Measurements from ENCODE around the gene HPCAL1. TPM values are rescaled to one million over a fixed set of nuclear protein-coding genes. Genes with fewer than 3 reads are reported as not detected.

HPCAL1 gene
- total and polyA plus RNA-seq, 12 donors: 17.4 to 118 (median 61.3) TPM

DNA sequence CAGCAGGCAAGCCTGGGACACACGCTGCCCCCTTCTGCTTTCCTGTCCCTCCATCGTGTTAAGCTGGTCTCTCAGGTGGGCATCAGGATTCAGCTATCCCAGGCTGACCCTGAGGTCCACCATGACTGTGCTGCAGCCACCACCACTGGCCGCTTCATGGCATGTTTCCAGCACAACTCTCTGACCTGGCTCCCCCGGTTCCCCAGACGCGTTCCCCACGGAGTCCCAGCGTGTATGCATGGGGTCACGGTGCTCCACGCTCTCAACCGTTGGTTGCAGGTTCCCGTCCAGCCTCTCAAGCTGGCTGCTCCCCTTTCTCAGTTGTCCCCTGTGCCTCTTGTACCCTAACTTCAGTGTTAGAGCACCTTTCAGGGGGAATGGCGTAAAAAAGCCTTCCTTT, 20.3 kb downstream of the HPCAL1 start:
- Histone ChIP-seq H3K36me3 (replicated peaks in 1 of 2) (no peaks in the 10 kb centered on the region), H3K4me3 (no peak overlapping the region), H3K27ac (no peak overlapping the region), H3K27me3 (no peaks in the 10 kb centered on the region), H3K4me1 (replicated peaks in 1 of 2) (peaks cover 5 to 17% of the 10 kb centered on the region in 2 donors), H3K9me3 (replicated peaks in 1 of 3) (no peaks in the 10 kb centered on the region)
- no peak for TF ChIP-seq POLR2A (IDR thresholded peaks at IDR 0.05)
- TF ChIP-seq, protein P1, sequence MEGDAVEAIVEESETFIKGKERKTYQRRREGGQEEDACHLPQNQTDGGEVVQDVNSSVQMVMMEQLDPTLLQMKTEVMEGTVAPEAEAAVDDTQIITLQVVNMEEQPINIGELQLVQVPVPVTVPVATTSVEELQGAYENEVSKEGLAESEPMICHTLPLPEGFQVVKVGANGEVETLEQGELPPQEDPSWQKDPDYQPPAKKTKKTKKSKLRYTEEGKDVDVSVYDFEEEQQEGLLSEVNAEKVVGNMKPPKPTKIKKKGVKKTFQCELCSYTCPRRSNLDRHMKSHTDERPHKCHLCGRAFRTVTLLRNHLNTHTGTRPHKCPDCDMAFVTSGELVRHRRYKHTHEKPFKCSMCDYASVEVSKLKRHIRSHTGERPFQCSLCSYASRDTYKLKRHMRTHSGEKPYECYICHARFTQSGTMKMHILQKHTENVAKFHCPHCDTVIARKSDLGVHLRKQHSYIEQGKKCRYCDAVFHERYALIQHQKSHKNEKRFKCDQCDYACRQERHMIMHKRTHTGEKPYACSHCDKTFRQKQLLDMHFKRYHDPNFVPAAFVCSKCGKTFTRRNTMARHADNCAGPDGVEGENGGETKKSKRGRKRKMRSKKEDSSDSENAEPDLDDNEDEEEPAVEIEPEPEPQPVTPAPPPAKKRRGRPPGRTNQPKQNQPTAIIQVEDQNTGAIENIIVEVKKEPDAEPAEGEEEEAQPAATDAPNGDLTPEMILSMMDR (IDR thresholded peaks at IDR 0.05): no peak
- WGBS, 4 donors: 89 to 98% (median 98%) methylated on average over 11 to 13 of the region's 13 CpGs
- DNase-seq: no peak
- intact Hi-C loops (cut with DNase I): no loop called here

DNA sequence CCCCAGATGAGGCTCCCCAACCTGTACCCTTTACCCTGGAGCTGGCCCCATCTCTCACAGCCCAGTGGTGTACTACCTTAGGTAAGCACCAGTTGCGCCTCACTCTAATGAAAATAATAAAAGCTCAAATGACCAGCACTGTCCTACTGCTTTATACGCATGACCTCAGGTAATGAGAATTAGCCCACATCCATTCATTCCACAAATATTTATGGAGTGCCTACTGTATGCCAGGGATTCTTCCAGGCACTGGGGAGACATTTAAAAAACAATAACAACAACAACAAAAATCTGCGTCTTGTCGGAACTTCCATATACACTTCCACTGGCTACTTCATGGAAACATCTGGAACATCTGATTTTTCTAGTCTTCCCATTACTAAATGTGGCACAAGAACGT, 20.8 kb downstream of the HPCAL1 start:
- TF ChIP-seq, protein P1 (IDR thresholded peaks at IDR 0.05): no peak
- TF ChIP-seq POLR2A (IDR thresholded peaks at IDR 0.05): no peak
- WGBS, 4 donors: 94 to 98% (median 95%) methylated on average over 5 of the region's 5 CpGs
- no peak for DNase-seq
- Histone ChIP-seq H3K27me3 (no peaks in the 10 kb centered on the region), H3K9me3 (replicated peaks in 1 of 3) (no peaks in the 10 kb centered on the region), H3K4me1 (replicated peaks in 1 of 2) (peaks cover 5 to 17% of the 10 kb centered on the region in 2 donors), H3K27ac (no peak overlapping the region), H3K4me3 (no peak overlapping the region), H3K36me3 (replicated peaks in 1 of 2) (no peaks in the 10 kb centered on the region)
- intact Hi-C loops (cut with DNase I): no loop called here

DNA sequence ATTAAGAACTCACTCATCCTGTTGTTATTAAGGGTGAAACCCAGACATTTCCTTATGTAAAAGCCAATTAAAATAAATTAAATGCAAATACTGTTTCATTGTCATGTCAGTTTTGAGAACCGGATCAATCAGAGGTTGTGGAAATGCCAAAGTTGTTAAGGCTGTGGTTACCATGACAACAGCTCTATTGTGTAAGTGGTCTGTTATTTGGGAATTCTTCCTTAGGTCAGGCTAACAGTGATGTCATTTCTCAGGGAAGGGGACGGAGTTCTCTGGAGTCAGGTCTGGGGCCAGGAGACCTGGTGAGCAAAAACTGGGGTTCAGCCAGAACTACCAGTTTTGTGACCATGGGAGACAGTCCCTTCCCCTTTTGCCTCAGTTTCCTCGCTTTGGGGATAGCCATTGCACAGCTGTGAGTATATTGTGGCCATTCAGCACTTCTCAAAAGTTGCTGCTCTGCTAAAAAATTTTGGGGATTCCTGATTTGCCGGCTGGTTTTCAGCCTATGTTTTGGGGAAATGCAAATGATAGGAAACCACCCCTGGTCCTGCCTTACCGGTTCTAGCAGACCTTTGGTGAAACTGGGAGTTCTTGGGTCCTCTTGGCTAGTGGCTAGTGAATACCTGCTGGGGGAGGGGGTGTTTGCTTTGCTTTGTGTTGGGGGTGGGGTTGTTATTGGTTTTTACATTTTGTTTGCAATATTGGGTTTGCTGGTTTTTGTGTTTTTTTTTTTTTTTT, 21.6 kb downstream of the HPCAL1 start:
- Histone ChIP-seq H3K27ac (no peak overlapping the region), H3K27me3 (no peaks in the 10 kb centered on the region), H3K9me3 (replicated peaks in 1 of 3) (no peaks in the 10 kb centered on the region), H3K4me3 (no peak overlapping the region), H3K36me3 (replicated peaks in 1 of 2) (no peaks in the 10 kb centered on the region), H3K4me1 (replicated peaks in 1 of 2) (peaks cover 9 to 22% of the 10 kb centered on the region in 2 donors)
- WGBS, 4 donors: 69 to 77% (median 75%) methylated on average over 5 of the region's 5 CpGs
- TF ChIP-seq POLR2A (IDR thresholded peaks at IDR 0.05): no peak
- TF ChIP-seq, protein P1 (IDR thresholded peaks at IDR 0.05): no peak
- intact Hi-C loops (cut with DNase I): no loop called here
- DNase-seq: no peak

DNA sequence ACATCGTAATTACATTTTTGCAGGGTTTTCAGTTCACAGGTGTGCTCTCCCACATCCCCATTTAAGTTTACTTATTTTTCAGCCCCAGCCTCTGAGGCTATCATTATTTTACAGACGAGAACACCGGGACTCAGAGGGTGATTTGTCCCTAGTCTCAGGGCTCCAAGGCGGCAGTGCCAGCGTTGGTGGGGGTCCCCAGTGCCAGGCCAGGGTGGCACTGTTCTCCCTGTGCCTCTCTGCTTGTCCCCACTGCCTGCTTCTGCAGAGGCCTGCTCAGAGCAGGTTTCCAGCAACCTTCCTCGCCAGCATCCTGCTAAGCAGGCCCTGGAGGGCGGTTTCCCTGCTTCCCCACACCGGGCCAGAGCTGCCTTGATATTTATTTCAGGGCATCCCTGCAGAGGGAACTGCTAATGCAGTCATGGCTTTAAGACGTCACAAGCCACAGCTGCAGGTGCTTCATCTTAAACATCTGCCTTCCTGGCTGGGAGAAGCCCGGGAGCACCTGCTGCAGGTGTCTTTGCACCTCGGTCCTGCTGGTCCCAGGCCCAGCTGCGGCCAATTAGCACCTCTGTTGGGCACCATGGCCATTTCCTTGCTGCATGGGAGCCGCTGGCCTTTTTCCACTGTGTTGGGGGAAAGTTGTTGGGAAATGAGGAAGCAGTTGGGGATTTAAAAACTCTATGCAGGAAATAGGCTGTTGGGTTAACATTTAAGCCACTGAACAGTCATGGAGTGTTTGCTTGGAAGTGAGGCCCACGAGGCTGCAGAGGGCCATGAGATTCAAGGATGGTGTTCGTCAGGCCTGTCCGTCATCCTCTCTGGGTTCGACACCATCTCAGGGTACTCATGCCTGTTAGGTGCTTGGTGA, 22.8 kb downstream of the HPCAL1 start:
- TF ChIP-seq, protein P1 (IDR thresholded peaks at IDR 0.05): no peak
- no peak for TF ChIP-seq POLR2A (IDR thresholded peaks at IDR 0.05)
- Histone ChIP-seq H3K4me3 (no peak overlapping the region), H3K27me3 (no peaks in the 10 kb centered on the region), H3K9me3 (replicated peaks in 1 of 3) (no peaks in the 10 kb centered on the region), H3K36me3 (replicated peaks in 1 of 2) (no peaks in the 10 kb centered on the region), H3K4me1 (replicated peaks in 1 of 2) (peaks cover 22 to 34% of the 10 kb centered on the region in 2 donors), H3K27ac (no peak overlapping the region)
- DNase-seq: no peak
- intact Hi-C loops (cut with DNase I): no loop called here
- 80 to 90% (median 84%) methylated on average over 14 to 17 of the region's 17 CpGs for WGBS, 4 donors

All from adrenal gland (tissue), 12 donors.